Right renal pelvis (tissue), 4 donors: ENCODE data around the gene SESN1. TPM values are rescaled to one million over a fixed set of nuclear protein-coding genes. Genes with fewer than 3 reads are reported as not detected.

ENCODE experiments used
- DNase-seq, 4 donors: peaks; one replicate each; pipeline ENCODE4 v3.0.0-alpha.2; 2013; ENCODE audit warnings: low read depth in 4 of 4, low spot score in 3 of 4, missing footprints in 1 of 4
- polyA plus RNA-seq, 4 donors: library from polyadenylated mRNA; unstranded; fragments of 120-200 nt; gene quantifications; one replicate each; pipeline ENCODE4 v1.2.1, GENCODE V29; 2013; ENCODE audit not compliant: insufficient read length in 4 of 4

The SESN1 gene
- polyA plus RNA-seq, 4 donors: 23.3 to 30.6 (median 26.3) TPM

GRCh38 chr6:109062767-109063352, 31.8 kb downstream of the SESN1 start:
- no peak for DNase-seq

DNA sequence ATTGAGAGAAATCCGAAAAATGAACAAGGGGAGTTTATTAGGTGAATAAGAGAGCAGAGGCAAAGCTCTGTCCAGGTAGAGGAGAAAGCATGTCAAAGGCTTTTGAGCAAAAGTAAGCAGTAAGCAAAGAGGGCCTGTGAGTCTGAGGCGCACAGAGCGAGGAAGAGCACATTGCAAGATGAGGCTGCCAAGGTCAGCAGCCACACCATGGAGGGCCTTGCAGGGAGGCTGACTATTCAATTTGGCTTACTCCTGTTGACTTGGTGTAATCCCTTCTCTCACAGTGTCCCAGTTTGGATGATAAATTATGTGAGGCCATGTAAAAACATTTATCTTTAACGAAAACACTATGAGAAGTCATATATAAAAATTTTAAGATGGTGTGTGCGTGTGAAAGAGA, 32.4 kb downstream of the SESN1 start:
- no peak for DNase-seq

DNA sequence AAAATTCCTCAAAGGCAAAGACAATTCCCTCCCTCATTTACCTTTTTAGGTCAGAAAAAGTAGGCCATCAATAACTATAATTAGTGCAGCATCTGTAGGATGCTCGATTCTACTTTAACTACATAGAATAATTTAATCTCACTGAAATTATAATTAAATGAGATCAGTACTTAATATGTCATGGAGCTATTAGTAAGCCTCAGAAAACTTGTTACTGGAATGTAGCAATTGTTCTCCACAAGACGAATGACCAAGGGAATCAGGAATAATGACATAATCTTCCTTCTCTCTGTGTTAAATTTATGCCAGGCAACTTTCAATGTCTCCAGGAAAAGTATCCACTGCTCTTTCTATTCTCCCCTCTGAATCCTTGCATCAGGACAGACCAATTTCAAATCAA, 34.1 kb downstream of the SESN1 start:
- no peak for DNase-seq

DNA sequence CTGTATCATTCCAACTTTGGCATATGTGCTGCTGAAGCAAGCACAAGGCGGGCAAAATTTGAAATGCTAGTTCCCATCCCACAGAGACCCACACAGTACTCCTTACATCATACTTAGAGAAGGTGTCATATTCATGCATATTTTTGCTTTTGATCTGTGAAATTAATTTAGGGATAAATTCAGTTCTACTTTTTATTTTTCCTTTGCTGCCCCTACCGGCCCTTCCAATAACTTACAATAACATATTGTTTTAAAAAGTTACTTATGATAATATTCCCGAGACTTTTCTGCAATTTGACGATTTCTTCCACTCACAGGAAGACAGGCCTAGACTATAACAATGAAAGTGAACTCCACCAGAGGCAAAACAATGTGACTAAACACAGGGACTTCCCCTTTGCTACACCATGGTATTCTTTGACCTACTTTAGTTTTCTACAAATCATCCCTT, 35.0 kb downstream of the SESN1 start:
- no peak for DNase-seq

DNA sequence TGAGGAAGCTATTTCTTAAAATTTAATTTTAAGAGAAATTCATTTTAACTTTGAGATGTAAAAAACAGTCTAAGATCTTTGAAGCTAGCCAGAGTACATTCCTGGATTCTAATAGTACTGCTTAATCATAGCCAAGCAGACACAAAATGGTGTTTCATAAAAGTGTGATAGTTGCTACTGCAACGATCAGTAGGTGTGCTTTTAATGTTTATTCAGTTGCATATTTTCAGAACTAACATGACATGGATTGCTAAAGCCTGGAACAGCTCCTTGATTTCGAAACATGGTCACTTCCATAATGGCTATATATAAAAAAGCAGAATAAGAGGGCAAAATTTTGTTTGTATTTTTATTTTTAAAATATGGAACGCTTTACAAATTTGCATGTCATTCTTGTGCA, 35.5 kb downstream of the SESN1 start:
- DNase-seq: no peak

- no peak for DNase-seq
Observed at GRCh38 chr6:109058620-109059019, 36.0 kb downstream of the SESN1 start.

DNA sequence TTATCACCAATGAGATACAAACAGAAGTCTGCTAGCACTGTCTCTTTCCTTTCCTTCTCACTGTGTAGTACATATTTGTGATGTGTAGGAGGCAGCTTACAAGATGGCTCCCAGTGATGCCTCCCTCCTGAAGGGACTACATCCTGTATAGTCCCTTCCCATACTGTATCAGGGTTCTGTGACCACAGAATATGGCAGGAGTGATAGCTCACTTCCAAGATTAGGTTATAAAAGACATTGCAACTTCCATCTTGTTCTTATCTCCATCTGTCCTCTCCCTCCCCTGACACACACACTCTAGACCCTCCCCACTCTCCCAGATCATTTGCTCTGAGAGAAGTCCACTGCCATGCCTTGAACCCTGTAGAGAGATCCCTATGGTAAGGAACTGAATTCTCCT, 38.0 kb downstream of the SESN1 start:
- DNase-seq: no peak

DNA sequence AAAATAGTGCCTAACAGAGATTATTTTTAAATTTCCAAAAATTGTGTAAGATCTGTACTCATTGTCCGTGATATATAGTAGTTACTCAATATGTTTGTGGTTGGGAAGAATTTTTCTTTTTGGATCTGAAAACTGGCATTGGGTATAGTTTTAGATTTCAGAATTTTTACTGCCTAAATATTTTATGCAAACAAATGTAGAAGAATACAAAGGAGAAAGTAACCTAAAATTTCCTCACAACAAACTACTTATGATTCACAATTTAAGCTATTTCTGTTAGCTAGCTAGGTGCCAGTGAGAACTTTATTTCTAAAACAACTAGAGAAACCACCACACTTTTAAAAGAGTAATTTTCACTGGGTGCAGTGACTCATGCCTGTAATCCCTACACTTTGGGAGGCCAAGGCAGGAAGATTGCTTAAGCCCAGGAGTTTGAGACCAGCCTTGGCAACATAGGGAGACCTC, 38.8 kb downstream of the SESN1 start:
- no peak for DNase-seq

DNA sequence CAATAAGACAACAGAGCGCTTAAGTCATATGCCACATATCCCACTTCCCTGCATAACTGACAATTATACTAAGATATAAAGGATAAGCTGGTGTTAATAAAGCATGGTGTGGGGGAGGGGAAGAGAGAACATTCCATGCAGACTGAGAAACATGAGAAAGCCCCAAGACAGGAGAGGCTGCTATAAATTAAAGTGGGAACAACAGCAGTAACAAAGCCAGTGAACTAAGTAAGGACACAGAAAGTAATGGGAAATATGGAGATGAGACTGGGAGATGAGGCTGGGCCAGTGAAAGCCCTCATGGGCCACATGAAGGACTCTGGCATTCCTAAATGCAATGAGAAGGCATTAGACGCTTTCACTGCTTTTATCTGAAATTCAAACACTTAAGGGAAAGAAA, 41.3 kb downstream of the SESN1 start:
- DNase-seq: peak; percentile 18 to 60 (median 36)

GRCh38 chr6:109052852-109053251, 41.8 kb downstream of the SESN1 start:
- DNase-seq: no peak

GRCh38 chr6:109052018-109052651, 42.5 kb downstream of the SESN1 start:
- DNase-seq: no peak

- DNase-seq: no peak
Observed at GRCh38 chr6:109051301-109052017, 43.2 kb downstream of the SESN1 start.

GRCh38 chr6:109050447-109051102, 44.1 kb downstream of the SESN1 start:
- no peak for DNase-seq

GRCh38 chr6:109050012-109050411, 44.6 kb downstream of the SESN1 start:
- DNase-seq: no peak

- no peak for DNase-seq
Observed at GRCh38 chr6:109048670-109049415, 45.8 kb downstream of the SESN1 start.

DNA sequence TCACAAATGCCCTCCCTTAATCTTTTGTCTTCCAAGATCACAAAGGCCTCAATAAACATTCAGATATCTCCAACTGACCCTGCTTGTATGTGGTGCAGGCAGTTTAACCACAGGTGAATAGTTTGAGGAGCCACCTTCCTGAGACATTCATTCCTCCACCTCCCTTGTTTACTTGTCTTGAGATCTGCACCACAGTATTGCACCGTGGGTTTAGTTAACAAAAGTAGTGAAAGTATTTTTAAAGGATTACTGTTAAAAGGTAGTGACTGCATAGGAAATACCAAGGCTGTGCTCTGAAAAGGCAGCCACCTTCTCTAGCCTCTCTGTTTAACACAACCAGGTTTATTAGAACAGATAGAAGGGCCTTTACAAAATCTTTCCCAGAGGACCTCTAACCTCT, 46.5 kb downstream of the SESN1 start:
- no peak for DNase-seq

GRCh38 chr6:109045493-109045892, 49.2 kb downstream of the SESN1 start:
- no peak for DNase-seq

GRCh38 chr6:109039795-109040194, 54.9 kb downstream of the SESN1 start:
- DNase-seq: no peak

DNA sequence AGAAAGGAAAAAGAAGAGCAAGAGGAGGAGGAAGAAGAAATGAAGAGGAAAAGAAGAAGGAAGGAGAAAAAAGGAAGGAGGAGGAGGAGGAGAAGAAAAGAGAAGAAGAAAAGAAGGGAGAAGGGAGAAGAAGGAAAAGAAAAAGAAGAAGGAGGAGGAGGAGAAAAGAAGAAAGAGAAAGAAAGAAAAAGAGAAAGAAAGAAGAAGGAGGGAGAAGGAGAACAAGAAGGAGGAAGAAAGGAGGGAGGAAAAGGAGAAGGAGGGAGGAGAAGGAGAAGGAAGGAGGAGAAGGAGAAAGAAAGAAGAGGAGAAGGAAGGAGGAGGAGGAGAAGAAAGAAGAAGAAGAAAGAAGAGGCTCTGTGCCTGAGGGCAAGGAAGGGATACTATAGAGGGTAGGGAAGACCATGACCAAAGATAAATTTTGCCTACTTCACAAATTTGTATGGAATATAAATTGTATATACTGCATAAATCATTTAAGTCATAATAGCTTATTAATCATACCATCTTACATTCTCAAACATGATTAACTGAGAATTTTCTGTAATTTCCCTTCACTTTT, 55.7 kb downstream of the SESN1 start:
- no peak for DNase-seq

DNA sequence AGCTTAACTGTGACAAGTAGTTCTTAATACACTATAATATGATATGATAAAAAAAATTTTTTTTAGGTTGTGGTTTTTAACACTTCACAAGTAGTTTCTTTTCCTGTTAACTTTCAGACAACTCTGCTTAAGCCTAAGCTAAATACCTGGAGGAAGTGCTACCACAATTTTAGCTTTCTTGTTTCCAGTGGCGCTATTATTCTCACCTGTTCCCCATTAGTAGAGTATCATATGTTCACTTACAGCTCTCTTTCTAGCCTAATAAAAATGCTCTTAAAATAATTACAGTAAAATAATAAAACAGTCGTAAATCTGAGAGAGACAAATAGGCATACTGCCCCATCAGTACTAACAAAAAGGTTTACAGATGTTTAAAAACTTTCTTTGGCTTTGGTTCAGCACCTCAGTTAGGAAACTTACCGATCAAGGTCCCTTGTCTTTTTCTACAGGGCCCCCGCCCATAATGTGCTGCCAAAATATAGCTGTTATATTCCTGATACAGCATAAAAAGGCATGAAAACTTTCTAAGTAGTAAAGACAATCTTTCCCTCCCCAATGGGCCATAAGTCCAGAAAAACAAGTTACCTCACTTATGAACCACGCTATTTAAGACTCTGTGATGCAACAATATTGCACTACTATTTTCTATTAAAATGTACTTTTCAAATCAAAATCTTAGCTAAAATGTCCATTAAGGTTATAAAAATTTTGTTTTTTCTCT, 57.9 kb downstream of the SESN1 start:
- no peak for DNase-seq
